Midbrain (tissue), 1 donor: Measurements from ENCODE around the gene PLXNA4.
"Not testable (repeated sequence)": the region's sequence is repeated elsewhere in the genome, so short reads cannot be mapped to it uniquely, and the experiment has no call there.

Experiments used
- DNase-seq: peaks from one replicate; lab custom pipeline; 2025; lab: John Stamatoyannopoulos, UW

Gene PLXNA4

GRCh38 chr7:132575982-132576720 lies at the start of gene PLXNA4:
Gene PLXNA4, minus strand, starts transcription at chr7:132576470. Its CDS starts 67,777 bp downstream, at chr7:132508693.
- DNase-seq, result peak; percentile 29

GRCh38 chr7:132625651-132626050 lies 49.4 kb upstream of the PLXNA4 start:
- DNase-seq, result no peak

- no peak for DNase-seq
Observed at GRCh38 chr7:132622081-132622480, 45.8 kb upstream of the PLXNA4 start.

- no peak for DNase-seq
Observed at GRCh38 chr7:132619967-132620366, 43.7 kb upstream of the PLXNA4 start.

GRCh38 chr7:132618956-132619305 lies 42.7 kb upstream of the PLXNA4 start:
- no peak for DNase-seq

- no peak for DNase-seq
Observed at GRCh38 chr7:132618271-132618955, 42.1 kb upstream of the PLXNA4 start.

- DNase-seq, result no peak
Observed at GRCh38 chr7:132614428-132615318, 38.4 kb upstream of the PLXNA4 start.

- DNase-seq, result no peak
Observed at GRCh38 chr7:132613737-132614136, 37.5 kb upstream of the PLXNA4 start.

GRCh38 chr7:132610995-132611394 lies 34.7 kb upstream of the PLXNA4 start:
- DNase-seq, result no peak

- no peak for DNase-seq
Observed at GRCh38 chr7:132609906-132610520, 33.7 kb upstream of the PLXNA4 start.

- no peak for DNase-seq
Observed at GRCh38 chr7:132609222-132609621, 33.0 kb upstream of the PLXNA4 start.

- DNase-seq, result no peak
Observed at GRCh38 chr7:132608523-132608922, 32.3 kb upstream of the PLXNA4 start.

- no peak for DNase-seq
Observed at GRCh38 chr7:132607656-132608055, 31.4 kb upstream of the PLXNA4 start.

- no peak for DNase-seq
Observed at GRCh38 chr7:132604121-132604520, 27.9 kb upstream of the PLXNA4 start.

- no peak for DNase-seq
Observed at GRCh38 chr7:132603220-132603833, 27.1 kb upstream of the PLXNA4 start.

- DNase-seq, result no peak
Observed at GRCh38 chr7:132601783-132602182, 25.5 kb upstream of the PLXNA4 start.

GRCh38 chr7:132596588-132596987 lies 20.3 kb upstream of the PLXNA4 start:
- DNase-seq, result no peak

- DNase-seq, result not testable (repeated sequence)
Observed at GRCh38 chr7:132594741-132595140, 18.5 kb upstream of the PLXNA4 start.

GRCh38 chr7:132592936-132593335 lies 16.7 kb upstream of the PLXNA4 start:
- no peak for DNase-seq

GRCh38 chr7:132592231-132592920 lies 16.1 kb upstream of the PLXNA4 start:
- no peak for DNase-seq

GRCh38 chr7:132590162-132590561 lies 13.9 kb upstream of the PLXNA4 start:
- no peak for DNase-seq
